ENCODE results near the gene STYXL1.

DNA sequence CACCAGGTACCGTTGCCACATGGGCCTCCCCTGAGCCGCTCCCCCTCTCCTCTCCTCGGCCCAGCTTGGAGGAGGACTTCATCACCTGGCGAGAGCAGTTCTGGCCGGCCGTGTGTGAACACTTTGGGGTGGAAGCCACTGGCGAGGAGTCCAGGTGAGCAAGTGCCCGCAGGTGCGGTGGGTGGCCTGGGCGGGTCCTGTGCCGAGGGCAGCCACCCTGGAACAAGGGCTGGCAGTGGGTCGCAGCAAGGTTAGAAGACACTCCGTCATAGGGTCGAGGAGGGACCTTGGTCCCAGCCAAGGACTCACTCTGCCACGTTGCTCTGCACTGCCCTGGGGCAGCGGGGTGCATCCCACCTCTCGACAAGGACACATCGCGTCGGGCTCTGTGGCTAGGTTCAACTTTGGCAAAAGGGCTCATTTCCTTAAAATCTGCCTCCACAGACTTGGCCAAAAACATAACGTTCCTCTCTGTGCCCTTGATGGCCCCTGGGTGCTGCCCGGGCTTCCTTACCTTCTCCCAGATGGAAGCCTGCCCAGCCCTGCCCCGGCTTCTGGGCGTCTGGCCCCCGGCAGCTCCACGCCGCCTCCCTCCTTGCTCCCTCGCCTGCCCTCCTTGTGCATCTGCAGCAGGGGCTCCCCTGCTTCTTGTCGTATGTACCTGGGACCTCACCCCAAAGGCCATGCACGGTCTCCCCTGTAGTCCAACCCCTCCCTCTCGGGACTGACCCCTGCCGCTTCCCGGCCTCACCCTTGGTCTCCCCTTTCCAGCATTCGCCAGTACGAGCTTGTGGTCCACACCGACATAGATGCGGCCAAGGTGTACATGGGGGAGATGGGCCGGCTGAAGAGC, 66.1 kb downstream of the STYXL1 start:
- no peak for TF ChIP-seq RAD21 (IDR thresholded peaks at IDR 0.05)
- TF ChIP-seq, protein P1, sequence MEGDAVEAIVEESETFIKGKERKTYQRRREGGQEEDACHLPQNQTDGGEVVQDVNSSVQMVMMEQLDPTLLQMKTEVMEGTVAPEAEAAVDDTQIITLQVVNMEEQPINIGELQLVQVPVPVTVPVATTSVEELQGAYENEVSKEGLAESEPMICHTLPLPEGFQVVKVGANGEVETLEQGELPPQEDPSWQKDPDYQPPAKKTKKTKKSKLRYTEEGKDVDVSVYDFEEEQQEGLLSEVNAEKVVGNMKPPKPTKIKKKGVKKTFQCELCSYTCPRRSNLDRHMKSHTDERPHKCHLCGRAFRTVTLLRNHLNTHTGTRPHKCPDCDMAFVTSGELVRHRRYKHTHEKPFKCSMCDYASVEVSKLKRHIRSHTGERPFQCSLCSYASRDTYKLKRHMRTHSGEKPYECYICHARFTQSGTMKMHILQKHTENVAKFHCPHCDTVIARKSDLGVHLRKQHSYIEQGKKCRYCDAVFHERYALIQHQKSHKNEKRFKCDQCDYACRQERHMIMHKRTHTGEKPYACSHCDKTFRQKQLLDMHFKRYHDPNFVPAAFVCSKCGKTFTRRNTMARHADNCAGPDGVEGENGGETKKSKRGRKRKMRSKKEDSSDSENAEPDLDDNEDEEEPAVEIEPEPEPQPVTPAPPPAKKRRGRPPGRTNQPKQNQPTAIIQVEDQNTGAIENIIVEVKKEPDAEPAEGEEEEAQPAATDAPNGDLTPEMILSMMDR (IDR thresholded peaks at IDR 0.05; ENCODE audit: low read depth, low read length, missing input control), result no peak
- no peak for TF ChIP-seq SP1 (IDR thresholded peaks at IDR 0.05)
- no peak for TF ChIP-seq JUND (IDR thresholded peaks at IDR 0.05)
- TF ChIP-seq YY1 (IDR thresholded peaks at IDR 0.05), result no peak
- TF ChIP-seq RXRA (IDR thresholded peaks at IDR 0.05), result no peak
- no peak for TF ChIP-seq NR2F2 (IDR thresholded peaks at IDR 0.05)
- TF ChIP-seq, protein P2, sequence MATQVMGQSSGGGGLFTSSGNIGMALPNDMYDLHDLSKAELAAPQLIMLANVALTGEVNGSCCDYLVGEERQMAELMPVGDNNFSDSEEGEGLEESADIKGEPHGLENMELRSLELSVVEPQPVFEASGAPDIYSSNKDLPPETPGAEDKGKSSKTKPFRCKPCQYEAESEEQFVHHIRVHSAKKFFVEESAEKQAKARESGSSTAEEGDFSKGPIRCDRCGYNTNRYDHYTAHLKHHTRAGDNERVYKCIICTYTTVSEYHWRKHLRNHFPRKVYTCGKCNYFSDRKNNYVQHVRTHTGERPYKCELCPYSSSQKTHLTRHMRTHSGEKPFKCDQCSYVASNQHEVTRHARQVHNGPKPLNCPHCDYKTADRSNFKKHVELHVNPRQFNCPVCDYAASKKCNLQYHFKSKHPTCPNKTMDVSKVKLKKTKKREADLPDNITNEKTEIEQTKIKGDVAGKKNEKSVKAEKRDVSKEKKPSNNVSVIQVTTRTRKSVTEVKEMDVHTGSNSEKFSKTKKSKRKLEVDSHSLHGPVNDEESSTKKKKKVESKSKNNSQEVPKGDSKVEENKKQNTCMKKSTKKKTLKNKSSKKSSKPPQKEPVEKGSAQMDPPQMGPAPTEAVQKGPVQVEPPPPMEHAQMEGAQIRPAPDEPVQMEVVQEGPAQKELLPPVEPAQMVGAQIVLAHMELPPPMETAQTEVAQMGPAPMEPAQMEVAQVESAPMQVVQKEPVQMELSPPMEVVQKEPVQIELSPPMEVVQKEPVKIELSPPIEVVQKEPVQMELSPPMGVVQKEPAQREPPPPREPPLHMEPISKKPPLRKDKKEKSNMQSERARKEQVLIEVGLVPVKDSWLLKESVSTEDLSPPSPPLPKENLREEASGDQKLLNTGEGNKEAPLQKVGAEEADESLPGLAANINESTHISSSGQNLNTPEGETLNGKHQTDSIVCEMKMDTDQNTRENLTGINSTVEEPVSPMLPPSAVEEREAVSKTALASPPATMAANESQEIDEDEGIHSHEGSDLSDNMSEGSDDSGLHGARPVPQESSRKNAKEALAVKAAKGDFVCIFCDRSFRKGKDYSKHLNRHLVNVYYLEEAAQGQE (IDR thresholded peaks at IDR 0.05), result no peak

All from liver (tissue), 3 donors.